HG02870 (cell line): ENCODE results near the gene RAI1.
A peak's percentile ranks its signal among the peaks of the same experiment; 100 is the strongest.

Source experiments
- ATAC-seq: cut with Tn5 transposase; IDR thresholded peaks from one replicate; pipeline ENCODE4 v1.9.1; 2021; ENCODE audit warnings: mild to moderate bottlenecking, moderate library complexity; ENCODE audit not compliant: unreplicated experiment

Gene RAI1

GRCh38 chr17:17851103-17852002 is 170.1 kb downstream of the RAI1 start:
- ATAC-seq = no peak

- ATAC-seq = no peak
Measured at GRCh38 chr17:17852930-17853329, 171.7 kb downstream of the RAI1 start.

GRCh38 chr17:17853811-17854447 is 172.7 kb downstream of the RAI1 start:
- no peak for ATAC-seq

- no peak for ATAC-seq
Measured at GRCh38 chr17:17855976-17856375, 174.7 kb downstream of the RAI1 start.

- no peak for ATAC-seq
Measured at GRCh38 chr17:17856386-17856785, 175.1 kb downstream of the RAI1 start.

GRCh38 chr17:17857496-17857895 is 176.2 kb downstream of the RAI1 start:
- no peak for ATAC-seq

GRCh38 chr17:17859909-17860765 is 178.9 kb downstream of the RAI1 start:
- ATAC-seq = peak; percentile 45

- ATAC-seq = no peak
Measured at GRCh38 chr17:17860766-17861107, 179.5 kb downstream of the RAI1 start.
